ENCODE results near the gene CARHSP1.
"Not testable (repeated sequence)": the region's sequence is repeated elsewhere in the genome, so short reads cannot be mapped to it uniquely, and the experiment has no call there.

CARHSP1 gene

GRCh38 chr16:8847145-8847544 is 21.7 kb downstream of the CARHSP1 start:
- TF ChIP-seq CREB5 (CRISPR knock-in tag; IDR thresholded peaks at IDR 0.05; ENCODE audit: low read depth), result no peak
- no peak for TF ChIP-seq ISL1 (CRISPR knock-in tag; IDR thresholded peaks at IDR 0.05)
- no peak for TF ChIP-seq ZC3H10 (CRISPR knock-in tag; IDR thresholded peaks at IDR 0.05)
- TF ChIP-seq ZNF565 (CRISPR knock-in tag; conservative IDR thresholded peaks at IDR 0.05; ENCODE audit: low read depth), result no peak
- no peak for TF ChIP-seq TCF4 (CRISPR knock-in tag; IDR thresholded peaks at IDR 0.05; ENCODE audit: borderline replicate concordance)
- TF ChIP-seq TOX (CRISPR knock-in tag; IDR thresholded peaks at IDR 0.05; ENCODE audit: borderline replicate concordance), result no peak
- TF ChIP-seq PPARA (CRISPR knock-in tag; IDR thresholded peaks at IDR 0.05; ENCODE audit: borderline replicate concordance), result no peak
- TF ChIP-seq POU6F1 (CRISPR knock-in tag; IDR thresholded peaks at IDR 0.05; ENCODE audit: borderline replicate concordance, low read depth), result no peak
- no peak for TF ChIP-seq CSDC2 (CRISPR knock-in tag; IDR thresholded peaks at IDR 0.05)
- TF ChIP-seq, protein P1, sequence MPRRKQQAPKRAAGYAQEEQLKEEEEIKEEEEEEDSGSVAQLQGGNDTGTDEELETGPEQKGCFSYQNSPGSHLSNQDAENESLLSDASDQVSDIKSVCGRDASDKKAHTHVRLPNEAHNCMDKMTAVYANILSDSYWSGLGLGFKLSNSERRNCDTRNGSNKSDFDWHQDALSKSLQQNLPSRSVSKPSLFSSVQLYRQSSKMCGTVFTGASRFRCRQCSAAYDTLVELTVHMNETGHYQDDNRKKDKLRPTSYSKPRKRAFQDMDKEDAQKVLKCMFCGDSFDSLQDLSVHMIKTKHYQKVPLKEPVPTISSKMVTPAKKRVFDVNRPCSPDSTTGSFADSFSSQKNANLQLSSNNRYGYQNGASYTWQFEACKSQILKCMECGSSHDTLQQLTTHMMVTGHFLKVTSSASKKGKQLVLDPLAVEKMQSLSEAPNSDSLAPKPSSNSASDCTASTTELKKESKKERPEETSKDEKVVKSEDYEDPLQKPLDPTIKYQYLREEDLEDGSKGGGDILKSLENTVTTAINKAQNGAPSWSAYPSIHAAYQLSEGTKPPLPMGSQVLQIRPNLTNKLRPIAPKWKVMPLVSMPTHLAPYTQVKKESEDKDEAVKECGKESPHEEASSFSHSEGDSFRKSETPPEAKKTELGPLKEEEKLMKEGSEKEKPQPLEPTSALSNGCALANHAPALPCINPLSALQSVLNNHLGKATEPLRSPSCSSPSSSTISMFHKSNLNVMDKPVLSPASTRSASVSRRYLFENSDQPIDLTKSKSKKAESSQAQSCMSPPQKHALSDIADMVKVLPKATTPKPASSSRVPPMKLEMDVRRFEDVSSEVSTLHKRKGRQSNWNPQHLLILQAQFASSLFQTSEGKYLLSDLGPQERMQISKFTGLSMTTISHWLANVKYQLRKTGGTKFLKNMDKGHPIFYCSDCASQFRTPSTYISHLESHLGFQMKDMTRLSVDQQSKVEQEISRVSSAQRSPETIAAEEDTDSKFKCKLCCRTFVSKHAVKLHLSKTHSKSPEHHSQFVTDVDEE (CRISPR knock-in tag; IDR thresholded peaks at IDR 0.05), result no peak
- no peak for TF ChIP-seq ESRRG (CRISPR knock-in tag; IDR thresholded peaks at IDR 0.05)
- no peak for ATAC-seq

DNA sequence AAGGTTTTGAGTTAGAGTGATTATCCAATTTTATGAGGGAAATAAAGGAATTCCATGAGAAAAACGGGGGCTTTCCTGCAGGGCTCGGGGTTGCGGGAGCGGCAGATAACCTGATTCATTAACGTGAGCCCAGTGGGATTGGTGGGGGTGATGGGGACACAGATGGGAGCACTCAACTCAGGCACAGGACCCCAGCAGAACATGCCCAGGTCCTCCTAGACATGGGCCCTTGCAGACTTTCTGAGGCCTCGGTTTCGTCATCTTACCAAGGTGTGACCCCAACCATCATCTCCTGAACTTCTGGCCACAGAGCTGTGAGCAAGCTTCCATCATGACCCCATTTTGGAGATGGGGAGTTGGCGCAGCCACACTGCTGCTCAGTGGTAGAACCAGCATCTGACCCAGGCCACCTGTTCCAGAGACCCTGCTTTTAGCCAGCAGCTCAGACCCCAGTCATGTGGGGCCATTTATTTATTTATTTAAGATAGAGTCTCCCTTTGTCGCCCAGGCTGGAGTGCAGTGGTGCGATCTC is 22.3 kb downstream of the CARHSP1 start:
- ATAC-seq, result no peak
- TF ChIP-seq TCF4 (CRISPR knock-in tag; IDR thresholded peaks at IDR 0.05; ENCODE audit: borderline replicate concordance) (no peak), PPARA (CRISPR knock-in tag; IDR thresholded peaks at IDR 0.05; ENCODE audit: borderline replicate concordance) (no peak)
- TF ChIP-seq, protein P1 (CRISPR knock-in tag; IDR thresholded peaks at IDR 0.05), result no peak

- no peak for ATAC-seq
- TF ChIP-seq CSDC2 (CRISPR knock-in tag; IDR thresholded peaks at IDR 0.05), result no peak
- TF ChIP-seq SNAI2 (CRISPR knock-in tag; IDR thresholded peaks at IDR 0.05), result no peak
- TF ChIP-seq ESRRG (CRISPR knock-in tag; IDR thresholded peaks at IDR 0.05), result no peak
- TF ChIP-seq TOX (CRISPR knock-in tag; IDR thresholded peaks at IDR 0.05; ENCODE audit: borderline replicate concordance), result no peak
- no peak for TF ChIP-seq OSR1 (CRISPR knock-in tag; IDR thresholded peaks at IDR 0.05)
- no peak for TF ChIP-seq ZNF8 (CRISPR knock-in tag; IDR thresholded peaks at IDR 0.05)
- no peak for TF ChIP-seq ZFP30 (CRISPR knock-in tag; IDR thresholded peaks at IDR 0.05)
- no peak for TF ChIP-seq POU6F1 (CRISPR knock-in tag; IDR thresholded peaks at IDR 0.05; ENCODE audit: borderline replicate concordance, low read depth)
- TF ChIP-seq RARB (CRISPR knock-in tag; IDR thresholded peaks at IDR 0.05), result no peak
- no peak for TF ChIP-seq ZC3H10 (CRISPR knock-in tag; IDR thresholded peaks at IDR 0.05)
- TF ChIP-seq, protein P2, sequence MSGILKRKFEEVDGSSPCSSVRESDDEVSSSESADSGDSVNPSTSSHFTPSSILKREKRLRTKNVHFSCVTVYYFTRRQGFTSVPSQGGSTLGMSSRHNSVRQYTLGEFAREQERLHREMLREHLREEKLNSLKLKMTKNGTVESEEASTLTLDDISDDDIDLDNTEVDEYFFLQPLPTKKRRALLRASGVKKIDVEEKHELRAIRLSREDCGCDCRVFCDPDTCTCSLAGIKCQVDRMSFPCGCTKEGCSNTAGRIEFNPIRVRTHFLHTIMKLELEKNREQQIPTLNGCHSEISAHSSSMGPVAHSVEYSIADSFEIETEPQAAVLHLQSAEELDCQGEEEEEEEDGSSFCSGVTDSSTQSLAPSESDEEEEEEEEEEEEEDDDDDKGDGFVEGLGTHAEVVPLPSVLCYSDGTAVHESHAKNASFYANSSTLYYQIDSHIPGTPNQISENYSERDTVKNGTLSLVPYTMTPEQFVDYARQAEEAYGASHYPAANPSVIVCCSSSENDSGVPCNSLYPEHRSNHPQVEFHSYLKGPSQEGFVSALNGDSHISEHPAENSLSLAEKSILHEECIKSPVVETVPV (CRISPR knock-in tag; IDR thresholded peaks at IDR 0.05), result no peak
- no peak for TF ChIP-seq ZNF70 (CRISPR knock-in tag; IDR thresholded peaks at IDR 0.05)
- no peak for TF ChIP-seq ZNF565 (CRISPR knock-in tag; conservative IDR thresholded peaks at IDR 0.05; ENCODE audit: low read depth)
Observed at GRCh38 chr16:8845699-8846298, 23.0 kb downstream of the CARHSP1 start.

DNA sequence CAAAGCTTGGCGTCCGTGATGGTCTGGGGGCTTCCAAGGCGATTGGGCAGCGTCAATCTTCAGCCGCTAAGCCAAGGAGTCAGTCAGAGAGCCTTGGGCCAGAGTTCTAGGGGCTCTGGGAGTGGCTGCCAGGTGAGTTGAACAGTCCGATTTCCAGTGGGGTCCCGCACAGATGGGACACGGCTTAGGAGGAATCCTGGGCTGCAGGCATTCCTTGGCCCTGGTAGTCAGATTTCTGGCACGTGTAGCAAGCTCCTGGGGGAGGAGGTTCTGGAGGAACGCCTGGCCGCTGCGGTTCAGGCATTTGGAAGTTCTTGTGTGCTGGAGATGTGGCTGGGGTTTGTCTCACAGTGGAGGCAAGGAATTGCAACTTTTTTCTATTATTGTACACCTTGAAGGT is 25.5 kb downstream of the CARHSP1 start:
- ATAC-seq, result not testable (repeated sequence)

- ATAC-seq, result not testable (repeated sequence)
Observed at GRCh38 chr16:8842016-8842415, 26.8 kb downstream of the CARHSP1 start.

DNA sequence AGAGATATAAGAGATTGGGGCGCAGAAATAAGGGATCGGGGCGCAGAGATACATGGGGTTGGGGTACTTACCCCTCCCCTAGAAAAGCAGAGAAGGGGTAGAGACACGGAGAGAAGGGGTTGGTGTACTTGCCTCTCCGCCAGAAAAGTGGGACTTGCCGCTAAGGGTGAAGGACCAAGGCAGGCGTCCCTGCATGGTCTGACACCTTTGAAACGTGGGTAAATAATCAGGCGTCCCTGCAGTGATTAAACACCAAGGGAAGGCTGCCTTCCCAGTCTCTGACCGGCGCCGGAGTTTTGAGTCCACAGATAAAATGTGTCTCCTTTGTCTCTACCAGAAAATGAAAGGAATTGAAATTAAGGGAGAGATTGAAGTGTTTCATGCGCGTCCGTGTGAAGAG is 31.2 kb downstream of the CARHSP1 start:
- not testable (repeated sequence) for ATAC-seq

- ATAC-seq, result not testable (repeated sequence)
Observed at GRCh38 chr16:8836797-8837196, 32.0 kb downstream of the CARHSP1 start.

Measured in SK-N-SH treated with all-trans-retinoic acid at 6 μM for 48 hours (cell line).